GM12873 (cell line): Measurements from ENCODE around the gene ELANE.

ENCODE experiments used
- TF ChIP-seq, protein P1 (sequence below): IDR thresholded peaks from 2 replicates; pipeline ENCODE4 v1.5.1; 2012; ENCODE audit warnings: low read depth, mild to moderate bottlenecking, moderate library complexity, low read length, control low read depth; ENCODE audit not compliant: insufficient read depth; ENCODE audit errors: missing control alignments

Gene ELANE

DNA sequence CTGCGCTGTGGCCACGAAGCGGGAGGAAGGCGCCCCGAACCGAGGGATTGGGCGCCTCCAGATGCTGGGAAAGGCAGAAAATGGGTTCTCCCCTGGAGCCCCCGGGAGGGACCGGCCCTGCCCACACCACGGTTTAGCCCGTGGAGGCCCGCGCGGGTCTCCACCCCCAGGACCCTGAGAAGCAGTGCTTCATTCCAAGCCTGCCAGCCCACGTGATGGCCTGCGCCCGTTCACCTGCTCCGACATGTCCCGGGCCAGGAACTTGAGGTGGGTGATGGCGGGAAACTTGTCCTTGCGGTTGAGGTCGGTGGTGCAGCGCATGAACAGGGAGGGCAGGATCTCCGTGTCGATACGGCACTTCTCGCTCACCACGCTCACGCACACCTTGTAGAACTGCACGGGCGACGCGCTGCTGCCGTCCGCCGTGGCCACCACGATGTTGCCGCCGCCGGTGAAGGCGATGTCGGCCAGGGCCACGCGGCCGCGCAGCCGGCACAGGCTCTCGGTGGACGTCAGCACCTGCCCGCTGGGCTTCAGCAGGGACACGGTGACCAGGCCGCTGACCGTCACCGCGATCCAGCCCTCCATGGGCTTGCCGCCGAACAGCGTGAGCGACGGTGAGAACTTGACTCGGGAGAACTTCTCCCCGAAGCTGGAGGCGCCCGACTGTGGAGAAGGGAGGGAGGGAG lies 33.6 kb downstream of the ELANE start:
- TF ChIP-seq, protein P1, sequence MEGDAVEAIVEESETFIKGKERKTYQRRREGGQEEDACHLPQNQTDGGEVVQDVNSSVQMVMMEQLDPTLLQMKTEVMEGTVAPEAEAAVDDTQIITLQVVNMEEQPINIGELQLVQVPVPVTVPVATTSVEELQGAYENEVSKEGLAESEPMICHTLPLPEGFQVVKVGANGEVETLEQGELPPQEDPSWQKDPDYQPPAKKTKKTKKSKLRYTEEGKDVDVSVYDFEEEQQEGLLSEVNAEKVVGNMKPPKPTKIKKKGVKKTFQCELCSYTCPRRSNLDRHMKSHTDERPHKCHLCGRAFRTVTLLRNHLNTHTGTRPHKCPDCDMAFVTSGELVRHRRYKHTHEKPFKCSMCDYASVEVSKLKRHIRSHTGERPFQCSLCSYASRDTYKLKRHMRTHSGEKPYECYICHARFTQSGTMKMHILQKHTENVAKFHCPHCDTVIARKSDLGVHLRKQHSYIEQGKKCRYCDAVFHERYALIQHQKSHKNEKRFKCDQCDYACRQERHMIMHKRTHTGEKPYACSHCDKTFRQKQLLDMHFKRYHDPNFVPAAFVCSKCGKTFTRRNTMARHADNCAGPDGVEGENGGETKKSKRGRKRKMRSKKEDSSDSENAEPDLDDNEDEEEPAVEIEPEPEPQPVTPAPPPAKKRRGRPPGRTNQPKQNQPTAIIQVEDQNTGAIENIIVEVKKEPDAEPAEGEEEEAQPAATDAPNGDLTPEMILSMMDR, result no peak

DNA sequence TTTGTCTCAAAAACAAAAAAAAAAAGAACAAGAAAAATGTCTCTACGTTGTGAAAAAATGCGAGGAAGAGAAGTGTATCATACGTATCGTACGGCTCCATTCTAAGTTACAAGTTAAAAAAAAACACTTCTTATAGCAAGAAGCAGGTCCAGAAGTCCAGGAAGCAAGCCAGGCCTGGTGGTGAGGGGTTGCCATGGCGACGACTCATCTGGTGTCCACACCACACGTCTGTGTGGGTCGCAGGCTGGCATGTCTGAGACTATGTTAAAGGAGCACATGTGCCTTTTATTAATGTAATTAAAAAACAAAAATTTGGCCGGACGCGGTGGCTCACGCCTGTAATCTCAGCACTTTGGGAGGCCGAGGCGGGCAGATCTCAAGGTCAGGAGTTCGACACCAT lies 35.0 kb downstream of the ELANE start:
- TF ChIP-seq, protein P1, result no peak

DNA sequence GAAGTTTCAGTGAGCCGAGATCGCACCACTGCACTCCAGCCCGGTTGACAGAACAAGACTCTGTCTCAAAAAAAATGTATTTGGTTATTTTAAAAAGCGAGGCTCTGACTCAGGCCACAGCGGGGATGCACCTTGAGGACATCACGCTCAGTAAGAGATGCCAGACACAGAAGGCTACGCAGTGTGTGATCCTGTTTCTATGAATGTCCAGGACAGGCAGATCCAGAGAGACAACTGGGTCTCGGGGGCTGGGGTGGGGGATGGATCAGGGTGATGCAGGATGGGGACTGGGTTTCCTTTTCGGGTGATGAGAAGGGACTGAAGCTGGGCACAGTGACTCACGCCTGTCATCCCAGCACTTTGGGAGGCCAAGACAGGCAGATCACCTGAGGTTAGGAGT lies 35.5 kb downstream of the ELANE start:
- TF ChIP-seq, protein P1, result no peak

DNA sequence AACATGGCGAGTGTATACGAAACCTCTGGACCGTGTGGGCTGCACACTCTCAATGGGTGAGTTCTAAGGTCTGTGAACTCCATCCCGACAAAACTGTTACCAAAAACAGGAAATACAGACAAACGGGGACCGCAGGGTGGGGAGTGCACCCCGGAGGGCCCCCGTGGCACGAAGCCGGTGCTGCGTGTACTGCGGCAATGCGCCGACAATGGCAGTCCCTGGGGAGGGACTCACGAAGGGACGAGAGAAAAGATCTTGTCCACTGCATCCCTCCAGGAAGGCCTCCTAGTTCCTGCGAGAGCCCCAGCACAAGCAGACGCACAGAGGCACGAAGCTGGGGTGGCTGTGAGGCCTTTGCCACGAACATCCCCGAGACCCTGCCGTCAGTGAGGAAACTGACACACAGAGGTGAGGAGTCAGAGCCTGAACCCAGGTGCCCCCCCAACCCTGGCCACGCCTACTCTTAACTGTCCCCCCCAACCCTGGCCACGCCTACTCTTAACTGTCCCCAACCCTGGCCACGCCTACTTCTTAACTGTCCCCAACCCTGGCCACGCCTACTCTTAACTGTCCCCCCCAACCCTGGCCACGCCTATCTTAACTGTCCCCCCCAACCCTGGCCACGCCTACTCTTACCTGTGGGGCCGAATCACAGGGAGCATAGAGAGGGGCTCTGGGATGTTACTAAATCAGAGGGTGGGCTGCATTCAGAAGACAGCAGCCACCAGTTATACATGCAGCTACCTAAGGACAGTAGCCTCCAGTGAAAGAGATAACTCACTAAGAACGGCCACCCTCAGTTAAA lies 36.7 kb downstream of the ELANE start:
- TF ChIP-seq, protein P1, result no peak

DNA sequence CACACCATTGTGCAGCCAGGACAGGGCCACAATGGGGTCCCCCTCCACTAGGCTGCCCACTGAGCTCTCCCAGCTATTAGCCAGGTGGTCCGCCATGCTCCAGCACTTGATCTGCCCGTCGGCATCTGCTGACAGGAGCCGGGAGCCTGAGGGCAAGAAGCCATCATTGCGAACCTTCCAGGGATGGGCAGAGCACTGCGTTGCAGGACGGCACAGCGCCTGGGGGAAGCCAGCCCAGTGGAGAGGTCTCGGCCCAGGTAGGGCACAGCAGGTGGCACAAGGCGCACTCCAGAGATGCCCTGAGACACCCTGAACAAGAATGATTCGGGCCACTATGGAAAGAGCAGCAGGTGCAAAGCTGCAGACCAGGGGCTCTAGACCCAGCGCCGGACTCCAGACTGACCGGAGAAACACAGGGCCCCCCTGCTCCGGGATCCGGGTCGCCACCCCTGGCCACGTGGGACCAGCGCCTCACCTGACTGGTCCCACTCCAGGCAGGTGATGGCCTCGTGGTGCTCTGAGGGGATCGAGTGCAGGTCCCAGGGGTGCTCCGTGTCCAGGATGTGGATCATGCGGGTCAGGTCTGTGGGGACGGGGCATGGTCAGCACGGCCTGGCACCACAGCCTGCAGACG lies 37.7 kb downstream of the ELANE start:
- TF ChIP-seq, protein P1, result no peak

DNA sequence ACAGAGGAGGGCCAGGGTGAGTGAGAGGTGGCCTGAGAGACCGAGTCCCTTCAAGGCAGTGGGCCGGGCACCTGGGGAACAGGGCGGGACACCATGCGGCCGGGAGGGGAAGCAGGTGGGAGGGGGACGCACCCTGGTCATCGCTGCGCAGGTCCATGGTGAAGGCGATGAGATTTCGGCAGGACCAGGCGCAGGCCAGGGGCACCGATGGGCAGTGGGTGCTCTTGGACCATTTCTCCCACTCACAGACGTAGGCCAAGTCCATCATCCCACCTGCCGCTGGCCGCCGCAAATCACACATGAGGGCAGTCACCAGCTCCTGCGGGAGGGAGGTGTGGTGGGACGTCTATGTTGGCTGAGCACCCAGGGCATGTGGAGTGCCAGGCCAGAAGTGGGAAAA lies 38.7 kb downstream of the ELANE start:
- TF ChIP-seq, protein P1, result no peak

DNA sequence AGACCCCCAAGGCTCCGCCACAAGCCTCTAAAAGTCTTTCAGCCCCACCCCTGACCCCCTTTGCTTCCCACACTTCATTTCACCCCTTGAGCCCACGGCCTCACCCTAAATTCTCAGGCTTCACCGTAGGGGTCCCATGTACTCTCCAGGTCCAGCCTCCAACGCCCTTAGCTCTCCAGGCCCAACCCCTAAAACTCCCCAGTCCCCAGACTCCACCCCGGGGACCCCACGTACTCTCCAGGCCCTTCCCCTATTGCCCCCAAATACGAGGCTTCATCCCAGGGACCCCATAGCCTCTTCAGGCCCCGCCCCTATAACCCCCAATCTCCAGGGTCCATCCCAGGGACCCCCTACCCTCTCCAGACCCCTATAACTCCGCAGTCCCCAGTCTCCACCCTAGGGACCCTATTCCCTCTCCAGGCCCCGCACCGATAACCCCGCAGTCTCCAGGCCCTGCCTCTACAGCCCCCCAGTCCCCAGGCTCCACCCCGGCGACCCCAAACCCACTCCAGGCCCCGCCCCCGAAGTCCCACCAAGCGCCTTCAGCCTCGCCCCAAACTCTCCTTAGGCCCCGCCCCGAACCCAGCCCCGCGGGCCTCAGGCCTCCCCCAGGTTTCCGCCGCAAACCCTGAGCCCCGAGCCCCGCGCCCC lies 40.3 kb downstream of the ELANE start:
- TF ChIP-seq, protein P1, result no peak
